ENCODE data around the gene TEAD1.

- TF ChIP-seq POLR2A (IDR thresholded peaks at IDR 0.05) (no peak), CTCF (IDR thresholded peaks at IDR 0.05) (no peak)
Measured at GRCh38 chr11:12770435-12770834, 96.2 kb downstream of the TEAD1 start.
